Ovary (tissue), 3 donors: ENCODE results near the gene NR1D2.

Experiments used
- CTCF ChIP-seq, 3 donors: fragments of 450-650 bp in 2 of 3; fragments of 200-600 bp in 1 of 3; IDR thresholded peaks; one replicate each; pipeline versions ENCODE4 v1.5.1 to v1.8.0; 2016 to 2022; ENCODE audit warnings: antibody characterized with exemption in 3 of 3, mild to moderate bottlenecking in 1 of 3
- POLR2A ChIP-seq: fragments of 450-650 bp; IDR thresholded peaks from one replicate; pipeline ENCODE4 v1.6.1; 2017; ENCODE audit warnings: antibody characterized with exemption, mild to moderate bottlenecking, moderate library complexity
- donor health status: DM: no; HTN: no; CAD: no.

GRCh38 chr3:24025805-24026204 is 80.7 kb downstream of the NR1D2 start:
- TF ChIP-seq POLR2A (no peak), CTCF (IDR thresholded peaks at IDR 0.05) (no peak)
